ENCODE data around the gene FRMD5.
A peak's percentile ranks its signal among the peaks of the same experiment; 100 is the strongest.

Gene FRMD5

GRCh38 chr15:43923553-43923952 is 271.5 kb downstream of the FRMD5 start:
- DNase-seq (ENCODE audit: low read depth), result no peak

- DNase-seq (ENCODE audit: low read depth), result no peak
These were observed 273.1 kb downstream of the FRMD5 start for GRCh38 chr15:43922021-43922420.

GRCh38 chr15:43920815-43921214 is 274.3 kb downstream of the FRMD5 start:
- no peak for DNase-seq (ENCODE audit: low read depth)

- DNase-seq (ENCODE audit: low read depth), result no peak
These were observed 274.8 kb downstream of the FRMD5 start for GRCh38 chr15:43920254-43920600.

GRCh38 chr15:43919540-43920253 is 275.4 kb downstream of the FRMD5 start:
- DNase-seq (ENCODE audit: low read depth), result no peak

- no peak for DNase-seq (ENCODE audit: low read depth)
These were observed 276.4 kb downstream of the FRMD5 start for GRCh38 chr15:43918717-43919116.

- DNase-seq (ENCODE audit: low read depth), result no peak
These were observed 278.8 kb downstream of the FRMD5 start for GRCh38 chr15:43916326-43916660.

- no peak for DNase-seq (ENCODE audit: low read depth)
These were observed 279.3 kb downstream of the FRMD5 start for GRCh38 chr15:43915631-43916325.

- DNase-seq (ENCODE audit: low read depth), result no peak
These were observed 281.1 kb downstream of the FRMD5 start for GRCh38 chr15:43913941-43914340.

GRCh38 chr15:43913026-43913780 is 281.9 kb downstream of the FRMD5 start:
- no peak for DNase-seq (ENCODE audit: low read depth)

GRCh38 chr15:43912208-43912607 is 282.9 kb downstream of the FRMD5 start:
- no peak for DNase-seq (ENCODE audit: low read depth)

- no peak for DNase-seq (ENCODE audit: low read depth)
These were observed 283.8 kb downstream of the FRMD5 start for GRCh38 chr15:43911235-43911781.

GRCh38 chr15:43908516-43909050 is 286.5 kb downstream of the FRMD5 start:
- no peak for DNase-seq (ENCODE audit: low read depth)

- no peak for DNase-seq (ENCODE audit: low read depth)
These were observed 289.3 kb downstream of the FRMD5 start for GRCh38 chr15:43905755-43906154.

- peak; percentile 25 for DNase-seq (ENCODE audit: low read depth)
These were observed 291.2 kb downstream of the FRMD5 start for GRCh38 chr15:43903864-43904290.

GRCh38 chr15:43901495-43901894 is 293.6 kb downstream of the FRMD5 start:
- DNase-seq (ENCODE audit: low read depth), result no peak

- no peak for DNase-seq (ENCODE audit: low read depth)
These were observed 294.1 kb downstream of the FRMD5 start for GRCh38 chr15:43900996-43901395.

- no peak for DNase-seq (ENCODE audit: low read depth)
These were observed 295.1 kb downstream of the FRMD5 start for GRCh38 chr15:43899928-43900327.

- DNase-seq (ENCODE audit: low read depth), result no peak
These were observed 296.2 kb downstream of the FRMD5 start for GRCh38 chr15:43898891-43899290.

GRCh38 chr15:43896543-43896942 is 298.5 kb downstream of the FRMD5 start:
- DNase-seq (ENCODE audit: low read depth), result no peak

GRCh38 chr15:43895586-43895985 is 299.5 kb downstream of the FRMD5 start:
- no peak for DNase-seq (ENCODE audit: low read depth)

GRCh38 chr15:43893956-43894355 is 301.1 kb downstream of the FRMD5 start:
- no peak for DNase-seq (ENCODE audit: low read depth)

GRCh38 chr15:43889042-43889441 is 306.0 kb downstream of the FRMD5 start:
- no peak for DNase-seq (ENCODE audit: low read depth)

Measured in T follicular helper cell (primary cell).